Fibroblast of lung (primary cell): ENCODE results near the gene GZMB. TPM values are rescaled to one million over a fixed set of nuclear protein-coding genes. Genes with fewer than 3 reads are reported as not detected.

Source experiments
- DNase-seq, 2 donors: peaks; one replicate each; pipeline versions ENCODE4 v3.0.0 to v3.0.0-alpha.2; 2010; ENCODE audit warnings: low read depth in 2 of 2
- H2AFZ ChIP-seq: 2 replicates; pipeline ENCODE4 v1.5.1; 2012; ENCODE audit warnings: low read length, control low read depth, inconsistent platforms
- H3K27ac ChIP-seq: 2 replicates; pipeline ENCODE4 v1.5.1; 2011; ENCODE audit warnings: low read length, control low read depth; ENCODE audit not compliant: insufficient read depth
- H3K27me3 ChIP-seq: 2 replicates; pipeline ENCODE4 v1.5.1; 2011; ENCODE audit warnings: mild to moderate bottlenecking, low read length; ENCODE audit not compliant: control insufficient read depth, insufficient read depth
- H3K36me3 ChIP-seq: 2 replicates; pipeline ENCODE4 v1.5.1; 2011; ENCODE audit warnings: low read length; ENCODE audit not compliant: control insufficient read depth, insufficient read depth
- H3K4me1 ChIP-seq: 2 replicates; pipeline ENCODE4 v1.5.1; 2011; ENCODE audit warnings: low read length; ENCODE audit not compliant: control insufficient read depth, insufficient read depth; ENCODE audit errors: extremely low read depth
- H3K4me2 ChIP-seq: 2 replicates; pipeline ENCODE4 v1.5.1; 2011; ENCODE audit warnings: low read length, control low read depth; ENCODE audit not compliant: insufficient read depth; ENCODE audit errors: extremely low read depth
- H3K4me3 ChIP-seq, 4 experiments: fragments of 200-600 bp in 1 of 4; sonication (generic) in 1 of 4; replicated peaks in 1 of 4; 2 replicates each; pipeline ENCODE4 v1.5.1; 2011 to 2016; ENCODE audit warnings: low read length in 4 of 4, low read depth in 3 of 4, mild to moderate bottlenecking in 3 of 4, control low read depth in 2 of 4, inconsistent platforms in 1 of 4, mixed read lengths in 1 of 4; ENCODE audit not compliant: insufficient read depth in 1 of 4; ENCODE audit errors: control extremely low read depth in 1 of 4
- H3K79me2 ChIP-seq: 2 replicates; pipeline ENCODE4 v1.5.1; 2012; ENCODE audit warnings: mild to moderate bottlenecking, low read length, inconsistent platforms; ENCODE audit not compliant: control insufficient read depth, insufficient read depth
- H3K9ac ChIP-seq: 2 replicates; pipeline ENCODE4 v1.5.1; 2011; ENCODE audit warnings: mild to moderate bottlenecking, low read length, control low read depth; ENCODE audit not compliant: insufficient read depth
- H3K9me3 ChIP-seq: 2 replicates; pipeline ENCODE4 v1.5.1; 2012; ENCODE audit warnings: low read depth, low read length; ENCODE audit not compliant: control insufficient read depth, insufficient read depth
- H4K20me1 ChIP-seq: 2 replicates; pipeline ENCODE4 v1.5.1; 2011; ENCODE audit warnings: low read length; ENCODE audit not compliant: control insufficient read depth, insufficient read depth; ENCODE audit errors: extremely low read depth
- CTCF ChIP-seq, 2 donors: IDR thresholded peaks in 1 of 2; conservative IDR thresholded peaks in 1 of 2; 1 replicate in 1 of 2; 2 replicates in 1 of 2; pipeline ENCODE4 v1.5.1; 2011 to 2012; ENCODE audit warnings: low read length in 2 of 2, control low read depth in 1 of 2, inconsistent platforms in 1 of 2, low read depth in 1 of 2, mild to moderate bottlenecking in 1 of 2
- EZH2 ChIP-seq: IDR thresholded peaks from 2 replicates; pipeline ENCODE4 v1.5.1; 2012; ENCODE audit warnings: low read length, control low read depth, mild to moderate bottlenecking; ENCODE audit errors: missing control alignments
- polyA plus RNA-seq, 2 donors: library from polyadenylated mRNA; depleted of rRNA in 1 of 2; stranded (reverse) in 1 of 2; unstranded in 1 of 2; fragments of >200 nt; gene quantifications; 2 replicates each; pipeline ENCODE4 v1.2.1, GENCODE V29; 2011 to 2012; ENCODE audit warnings: missing spikeins in 1 of 2
- total RNA-seq: library from RNA; depleted of rRNA; stranded (reverse); fragments of >200 nt; gene quantifications from 2 replicates; pipeline ENCODE4 v1.2.1, GENCODE V29; 2014

Gene GZMB
- total and polyA plus RNA-seq, 2 donors (not counting 1 experiment from before 2014, with no cell fraction given) = not detected

- Histone ChIP-seq H3K4me1 (no peaks in the 10 kb centered on the region), H3K4me3 (no peak overlapping the region), H3K27me3 (no peaks in the 10 kb centered on the region), H4K20me1 (no peaks in the 10 kb centered on the region), H3K79me2 (no peaks in the 10 kb centered on the region), H3K27ac (no peak overlapping the region), H2AFZ (no peak overlapping the region), H3K9me3 (no peaks in the 10 kb centered on the region), H3K36me3 (no peaks in the 10 kb centered on the region), H3K9ac (no peak overlapping the region), H3K4me2 (no peak overlapping the region)
- TF ChIP-seq CTCF (conservative IDR thresholded peaks at IDR 0.05 in 1 of 2, IDR thresholded peaks at IDR 0.05 in 1 of 2; ENCODE audit: low read depth in 1 of 2, low read length in 2 of 2) (no peak), EZH2 (no peak)
- no peak for DNase-seq
These were observed 45.4 kb upstream of the GZMB start for GRCh38 chr14:24679248-24679961.

DNA sequence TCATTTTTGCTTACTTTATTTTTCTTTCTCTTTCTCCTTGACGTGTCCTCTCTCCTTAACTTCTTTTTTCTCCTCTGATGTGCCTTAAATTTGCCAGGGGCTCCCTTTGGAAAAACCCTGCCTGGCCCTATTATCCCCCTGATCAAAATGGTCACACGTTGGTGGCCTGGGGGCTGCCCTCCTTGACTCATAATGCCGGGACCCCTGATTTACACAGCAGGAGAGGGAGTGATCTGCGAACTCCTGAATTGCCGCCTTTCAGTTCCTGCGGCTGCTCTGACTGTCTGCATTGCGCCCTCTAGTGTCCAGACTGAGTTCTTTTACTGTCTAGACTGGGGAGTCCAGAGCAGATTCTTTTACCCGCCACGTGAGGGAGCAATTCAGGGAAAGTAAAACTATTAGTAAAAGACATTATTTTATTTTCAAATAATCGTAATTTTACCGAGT, 44.8 kb upstream of the GZMB start:
- Histone ChIP-seq H3K9me3 (no peaks in the 10 kb centered on the region), H3K4me2 (peak overlapping the region; percentile 98), H3K4me3 (peak overlapping the region; percentile 30 to 50 (median 42)), H3K9ac (no peak overlapping the region), H2AFZ (peak overlapping the region; percentile 43), H3K79me2 (no peaks in the 10 kb centered on the region), H3K27me3 (no peaks in the 10 kb centered on the region), H4K20me1 (no peaks in the 10 kb centered on the region), H3K4me1 (no peaks in the 10 kb centered on the region), H3K36me3 (no peaks in the 10 kb centered on the region), H3K27ac (no peak overlapping the region)
- peak; percentile 74 to 90 for DNase-seq
- peak; percentile 98 to 99 for TF ChIP-seq CTCF (conservative IDR thresholded peaks at IDR 0.05 in 1 of 2, IDR thresholded peaks at IDR 0.05 in 1 of 2; ENCODE audit: low read depth in 1 of 2, low read length in 2 of 2)
- no peak for TF ChIP-seq EZH2

DNA sequence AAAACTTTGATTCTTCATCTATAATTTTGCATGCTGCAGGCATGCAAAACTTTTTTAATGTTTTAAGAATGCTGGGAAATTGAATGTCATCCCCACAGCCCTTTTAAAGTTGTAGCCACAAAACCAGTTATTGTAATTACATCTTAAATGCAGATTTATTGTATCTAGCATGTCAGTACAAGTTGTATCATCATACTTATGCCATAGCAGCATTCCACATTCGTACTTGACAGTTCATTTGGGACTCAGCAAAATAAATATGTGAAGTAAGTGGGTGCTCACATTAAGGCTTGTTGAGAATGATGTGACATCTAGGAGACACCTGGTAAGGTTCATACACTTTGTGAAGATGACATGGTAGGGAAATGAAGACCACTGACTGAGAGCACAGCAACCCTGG, 44.0 kb upstream of the GZMB start:
- TF ChIP-seq EZH2 (no peak), CTCF (conservative IDR thresholded peaks at IDR 0.05 in 1 of 2, IDR thresholded peaks at IDR 0.05 in 1 of 2; ENCODE audit: low read depth in 1 of 2, low read length in 2 of 2) (no peak)
- no peaks in the 10 kb centered on the region for H3K4me1 ChIP-seq
- no peak overlapping the region for H3K27ac ChIP-seq
- no peaks in the 10 kb centered on the region for H3K9me3 ChIP-seq
- no peaks in the 10 kb centered on the region for H3K27me3 ChIP-seq
- no peaks in the 10 kb centered on the region for H3K36me3 ChIP-seq
- DNase-seq = no peak
- no peaks in the 10 kb centered on the region for H4K20me1 ChIP-seq
- H3K4me2 ChIP-seq = no peak overlapping the region
- no peak overlapping the region for H3K4me3 ChIP-seq
- no peaks in the 10 kb centered on the region for H3K79me2 ChIP-seq
- H2AFZ ChIP-seq = no peak overlapping the region
- no peak overlapping the region for H3K9ac ChIP-seq
